ENCODE measurements around the gene ADTRP. TPM values are rescaled to one million over a fixed set of nuclear protein-coding genes. Genes with fewer than 3 reads are reported as not detected.

The ADTRP gene
- total RNA-seq, 1 experiment from 2014 or later = 0.25 TPM

GRCh38 chr6:11668455-11668854 is 110.1 kb downstream of the ADTRP start:
- DNase-seq (ENCODE audit: extremely low read depth, low read depth) = no peak

- no peak for DNase-seq (ENCODE audit: extremely low read depth, low read depth)
Measured at GRCh38 chr6:11667876-11668275, 110.7 kb downstream of the ADTRP start.

GRCh38 chr6:11665604-11666326 is 112.8 kb downstream of the ADTRP start:
- DNase-seq (ENCODE audit: extremely low read depth, low read depth) = no peak

Small RNA genes within 50 kb of the gene (small RNA-seq; reads per million reads assigned to genes)
- 0 reads per million in 2 experiments for gene RF00272

Other genes starting within 250 kb of the ADTRP start
- gene TMEM170B, start 241.1 kb downstream of the ADTRP start, total RNA-seq (2014; rRNA removed; shearing (Covaris generic)) = 11.1 and 15.0 TPM in 2 replicates
- 8.5 and 9.1 TPM in 2 replicates for gene HIVEP1, start 233.5 kb upstream of the ADTRP start, total RNA-seq (2014; rRNA removed; shearing (Covaris generic))